ENCODE data around the gene CRAMP1.

CRAMP1 gene

GRCh38 chr16:1610071-1610898 is 1.9 kb upstream of the CRAMP1 start (continued):
- TF ChIP-seq ZNF169 (tag by site-specific recombination; IDR thresholded peaks at IDR 0.05) (no peak), KLF9 (tag by site-specific recombination; IDR thresholded peaks at IDR 0.05; ENCODE audit: low read depth) (peak; percentile 97), BCL11A (tag by site-specific recombination; IDR thresholded peaks at IDR 0.05; ENCODE audit: low read depth) (0 out of 2 replicates have a peak, but pooled peaks have one; percentile 13), ZNF404 (tag by site-specific recombination; IDR thresholded peaks at IDR 0.05) (no peak), ZNF660 (tag by site-specific recombination; IDR thresholded peaks at IDR 0.05) (no peak), ZBTB8A (tag by site-specific recombination; IDR thresholded peaks at IDR 0.05) (no peak), ZNF549 (tag by site-specific recombination; IDR thresholded peaks at IDR 0.05) (no peak), ZNF645 (tag by site-specific recombination; IDR thresholded peaks at IDR 0.05) (no peak), ZNF155 (tag by site-specific recombination; IDR thresholded peaks at IDR 0.05) (no peak), PRDM6 (tag by site-specific recombination; IDR thresholded peaks at IDR 0.05) (no peak), GLI2 (tag by site-specific recombination; IDR thresholded peaks at IDR 0.05; ENCODE audit: borderline replicate concordance, low read depth) (no peak), ZNF555 (tag by site-specific recombination; conservative IDR thresholded peaks at IDR 0.05) (no peak), ZFP37 (tag by site-specific recombination; IDR thresholded peaks at IDR 0.05) (no peak), ZNF398 (tag by site-specific recombination; IDR thresholded peaks at IDR 0.05) (no peak), ZXDB (tag by site-specific recombination; IDR thresholded peaks at IDR 0.05) (no peak), SP7 (tag by site-specific recombination; IDR thresholded peaks at IDR 0.05) (0 out of 2 replicates have a peak, but pooled peaks have one; percentile 32), ZNF114 (tag by site-specific recombination; IDR thresholded peaks at IDR 0.05) (no peak), ZNF624 (tag by site-specific recombination; IDR thresholded peaks at IDR 0.05) (no peak), ZNF837 (tag by site-specific recombination; IDR thresholded peaks at IDR 0.05) (no peak), ZNF140 (tag by site-specific recombination; IDR thresholded peaks at IDR 0.05) (no peak), PRDM1 (tag by site-specific recombination; IDR thresholded peaks at IDR 0.05) (no peak), ZNF843 (tag by site-specific recombination; IDR thresholded peaks at IDR 0.05) (0 out of 2 replicates have a peak, but pooled peaks have one; percentile 14), OSR2 (tag by site-specific recombination; IDR thresholded peaks at IDR 0.05) (peak; percentile 36; the same call in 1 of the 2 replicates), KLF1 (tag by site-specific recombination; IDR thresholded peaks at IDR 0.05) (peak; percentile 77), ZBTB26 (tag by site-specific recombination; optimal IDR thresholded peaks at IDR 0.05) (peak; percentile 87), KLF10 (tag by site-specific recombination; IDR thresholded peaks at IDR 0.05) (no peak), ZNF416 (tag by site-specific recombination; IDR thresholded peaks at IDR 0.05) (no peak), ZNF623 (tag by site-specific recombination; IDR thresholded peaks at IDR 0.05) (no peak), ZNF274 (IDR thresholded peaks at IDR 0.05; ENCODE audit: low read length) (no peak), ZNF274 (tag by site-specific recombination; IDR thresholded peaks at IDR 0.05; ENCODE audit: borderline replicate concordance) (no peak), ZBTB7A (tag by site-specific recombination; IDR thresholded peaks at IDR 0.05; ENCODE audit: low read depth) (0 out of 2 replicates have a peak, but pooled peaks have one; percentile 60), ZBTB44 (tag by site-specific recombination; IDR thresholded peaks at IDR 0.05) (no peak), ZNF211 (tag by site-specific recombination; IDR thresholded peaks at IDR 0.05; ENCODE audit: low read depth) (no peak), ZNF529 (tag by site-specific recombination; IDR thresholded peaks at IDR 0.05; ENCODE audit: insufficient replicate concordance) (no peak)
